H9 (cell line): ENCODE results near the gene RPL26. TPM values are rescaled to one million over a fixed set of nuclear protein-coding genes. Genes with fewer than 3 reads are reported as not detected.

ENCODE experiments used
- DNase-seq: peaks from one replicate; pipeline ENCODE4 v3.0.0-alpha.2; 2017
- H2AFZ ChIP-seq: one replicate; pipeline ENCODE4 v1.6.1; 2013; ENCODE audit warnings: mild to moderate bottlenecking, low read length, control low read depth, moderate library complexity
- H2AK5ac ChIP-seq: 2 replicates; pipeline ENCODE4 v1.6.1; 2013; ENCODE audit warnings: low read length, control low read depth, mixed read lengths; ENCODE audit not compliant: insufficient read length
- H2BK120ac ChIP-seq: one replicate; pipeline ENCODE4 v1.6.1; 2013; ENCODE audit warnings: low read depth, mild to moderate bottlenecking, low read length, control low read depth, inconsistent platforms; ENCODE audit not compliant: poor library complexity, severe bottlenecking
- H2BK12ac ChIP-seq: 2 replicates; pipeline ENCODE4 v1.6.1; 2013; ENCODE audit warnings: low read length, control low read depth, mixed read lengths, low read depth; ENCODE audit not compliant: insufficient read length
- H2BK15ac ChIP-seq: 2 replicates; pipeline ENCODE4 v1.6.1; 2013; ENCODE audit warnings: low read depth, low read length, control low read depth
- H2BK20ac ChIP-seq: one replicate; pipeline ENCODE4 v1.6.1; 2013; ENCODE audit warnings: low read depth, mild to moderate bottlenecking, low read length, control low read depth, inconsistent platforms; ENCODE audit not compliant: poor library complexity, severe bottlenecking
- H2BK5ac ChIP-seq: 2 replicates; pipeline ENCODE4 v1.6.1; 2013; ENCODE audit warnings: low read length, control low read depth, mixed read lengths; ENCODE audit not compliant: insufficient read length
- H3K14ac ChIP-seq: 2 replicates; pipeline ENCODE4 v1.6.1; 2013; ENCODE audit warnings: low read length, control low read depth; ENCODE audit not compliant: insufficient read depth
- H3K18ac ChIP-seq: 2 replicates; pipeline ENCODE4 v1.6.1; 2013; ENCODE audit warnings: low read depth, mild to moderate bottlenecking, mixed read lengths, low read length, control low read depth; ENCODE audit not compliant: insufficient read length
- H3K23ac ChIP-seq: 2 replicates; pipeline ENCODE4 v1.6.1; 2013; ENCODE audit warnings: low read length, control low read depth, mixed read lengths, low read depth; ENCODE audit not compliant: insufficient read length
- H3K23me2 ChIP-seq: 2 replicates; pipeline ENCODE4 v1.6.1; 2013; ENCODE audit warnings: low read depth, mild to moderate bottlenecking, mixed read lengths, low read length, control low read depth; ENCODE audit not compliant: insufficient read length, poor library complexity, severe bottlenecking
- H3K27ac ChIP-seq: 2 replicates; pipeline ENCODE4 v1.5.1; 2013; ENCODE audit warnings: low read length, control low read depth, mixed read lengths, low read depth; ENCODE audit not compliant: insufficient read length
- H3K27me3 ChIP-seq: 2 replicates; pipeline ENCODE4 v1.6.1; 2013; ENCODE audit warnings: low read length, control low read depth, inconsistent platforms; ENCODE audit not compliant: insufficient read depth
- H3K4ac ChIP-seq: 2 replicates; pipeline ENCODE4 v1.6.1; 2013; ENCODE audit warnings: low read depth, mild to moderate bottlenecking, control low read depth, inconsistent platforms, low read length, moderate library complexity
- H3K4me1 ChIP-seq: 2 replicates; pipeline ENCODE4 v1.6.1; 2013; ENCODE audit warnings: low read length, control low read depth, inconsistent platforms; ENCODE audit not compliant: insufficient read depth
- H3K4me2 ChIP-seq: 2 replicates; pipeline ENCODE4 v1.6.1; 2013; ENCODE audit warnings: low read length, control low read depth, mixed read lengths; ENCODE audit not compliant: insufficient read length, insufficient read depth
- H3K56ac ChIP-seq: 2 replicates; pipeline ENCODE4 v1.6.1; 2013; ENCODE audit warnings: low read depth, mild to moderate bottlenecking, mixed read lengths, low read length, control low read depth; ENCODE audit not compliant: insufficient read length
- H3K79me1 ChIP-seq: 2 replicates; pipeline ENCODE4 v1.6.1; 2013; ENCODE audit warnings: low read depth, mild to moderate bottlenecking, moderate library complexity, low read length, control low read depth, inconsistent platforms; ENCODE audit not compliant: insufficient read depth, poor library complexity, severe bottlenecking
- H3K79me2 ChIP-seq: 2 replicates; pipeline ENCODE4 v1.6.1; 2013; ENCODE audit warnings: low read length, control low read depth, inconsistent platforms; ENCODE audit not compliant: insufficient read depth
- H3K9ac ChIP-seq: 2 replicates; pipeline ENCODE4 v1.6.1; 2013; ENCODE audit warnings: low read length, control low read depth, mixed read lengths; ENCODE audit not compliant: insufficient read length; ENCODE audit errors: extremely low read depth
- H3K9me3 ChIP-seq: one replicate; pipeline ENCODE4 v1.6.1; 2013; ENCODE audit warnings: low read depth, low read length, inconsistent platforms; ENCODE audit not compliant: control insufficient read depth
- H3T11ph ChIP-seq: one replicate; pipeline ENCODE4 v1.6.1; 2013; ENCODE audit warnings: mild to moderate bottlenecking, low read length, control low read depth, inconsistent platforms
- H4K20me1 ChIP-seq: one replicate; pipeline ENCODE4 v1.6.1; 2013; ENCODE audit not compliant: control insufficient read depth, insufficient read length, insufficient read depth
- H4K5ac ChIP-seq: 2 replicates; pipeline ENCODE4 v1.6.1; 2013; ENCODE audit warnings: low read depth, mild to moderate bottlenecking, mixed read lengths, low read length, control low read depth; ENCODE audit not compliant: insufficient read length
- H4K8ac ChIP-seq: replicated peaks from 2 replicates; pipeline ENCODE4 v1.6.1; 2013; ENCODE audit warnings: low read length, control low read depth, mixed read lengths, low read depth; ENCODE audit not compliant: insufficient read length
- H4K91ac ChIP-seq: 2 replicates; pipeline ENCODE4 v1.6.1; 2013; ENCODE audit warnings: low read depth, mild to moderate bottlenecking, moderate library complexity, mixed read lengths, low read length, control low read depth; ENCODE audit not compliant: insufficient read length
- H3K27ac Mint-ChIP-seq, 3 experiments: 2 replicates in 2 of 3; 3 replicates in 1 of 3; pipeline ENCODE4 v1.8.0; 2020 to 2021; ENCODE audit warnings: mixed read lengths in 3 of 3, mild to moderate bottlenecking in 1 of 3, moderate library complexity in 1 of 3
- H3K27me3 Mint-ChIP-seq: 2 replicates; pipeline ENCODE4 v1.8.0; 2021; ENCODE audit warnings: low read depth, mild to moderate bottlenecking, moderate library complexity, mixed read lengths
- H3K36me3 Mint-ChIP-seq, 3 experiments: 2 replicates in 2 of 3; 3 replicates in 1 of 3; pipeline ENCODE4 v1.8.0; 2020 to 2021; ENCODE audit warnings: low read depth in 3 of 3, mixed read lengths in 3 of 3; ENCODE audit not compliant: insufficient read depth in 1 of 3
- H3K4me1 Mint-ChIP-seq, 2 experiments: 2 replicates each; pipeline ENCODE4 v1.8.0; 2020; ENCODE audit warnings: mixed read lengths in 2 of 2
- H3K4me3 Mint-ChIP-seq, 2 experiments: 2 replicates in 1 of 2; 3 replicates in 1 of 2; pipeline ENCODE4 v1.8.0; 2020 to 2021; ENCODE audit warnings: mild to moderate bottlenecking in 2 of 2, mixed read lengths in 2 of 2, moderate library complexity in 1 of 2
- H3K9me3 Mint-ChIP-seq, 2 experiments: 2 replicates in 1 of 2; 3 replicates in 1 of 2; pipeline ENCODE4 v1.8.0; 2020; ENCODE audit warnings: mild to moderate bottlenecking in 2 of 2, mixed read lengths in 2 of 2, moderate library complexity in 1 of 2
- CTCF ChIP-seq: fragments of 200-600 bp; sonication (generic); conservative IDR thresholded peaks from 3 replicates; pipeline ENCODE4 v1.8.0; 2021; ENCODE audit warnings: antibody characterized with exemption, mild to moderate bottlenecking
- WGBS: extraction: QIAGEN DNeasy Blood & Tissue Kit; methylation state at CpG from one replicate; pipeline ENCODE4 v1.1.7; 2013; ENCODE audit warnings: missing lambda C conversion rate, low lambda C conversion rate, mixed read lengths; ENCODE audit not compliant: insufficient read length; ENCODE audit errors: extremely low coverage; 5-methylcytosine and 5-hydroxymethylcytosine counted together
- total RNA-seq: library from RNA; stranded (reverse); gene quantifications from 2 replicates; pipeline ENCODE4 v1.2.1, GENCODE V29; 2021

RPL26 gene
- total RNA-seq, 1 experiment from 2014 or later, result 2,434 TPM

GRCh38 chr17:8372422-8372821 is 10.6 kb downstream of the RPL26 start:
- H3K27ac Mint-ChIP-seq, result no peak overlapping the region

More at GRCh38 chr17:8372422-8372821, 10.6 kb downstream of the RPL26 start:
- Histone ChIP-seq H3K4me2 (no peak overlapping the region), H3K9me3 (no peaks in the 10 kb centered on the region), H3K14ac (no peak overlapping the region), H4K8ac (no peak overlapping the region), H3K27ac (no peak overlapping the region), H2BK15ac (no peak overlapping the region), H4K20me1 (no peaks in the 10 kb centered on the region), H3K9ac (no peak overlapping the region), H3K18ac (no peak overlapping the region), H2BK120ac (no peak overlapping the region), H3K79me2 (no peaks in the 10 kb centered on the region), H2BK20ac (no peak overlapping the region), H2AFZ (no peak overlapping the region), H4K91ac (no peak overlapping the region), H3K23ac (no peak overlapping the region), H4K5ac (no peak overlapping the region), H2BK12ac (no peak overlapping the region), H3T11ph (no peak overlapping the region), H3K23me2 (peaks cover 8% of the 10 kb centered on the region), H2BK5ac (no peak overlapping the region), H3K56ac (no peak overlapping the region), H3K4ac (no peak overlapping the region), H3K27me3 (no peaks in the 10 kb centered on the region), H2AK5ac (no peak overlapping the region), H3K79me1 (no peaks in the 10 kb centered on the region), H3K4me1 (peaks cover 3% of the 10 kb centered on the region; the same call in 1 of the 2 replicates)
- Mint-ChIP-seq H3K4me3 (no peak overlapping the region; a peak in 1 of 5 replicates), H3K27me3 (no peaks in the 10 kb centered on the region), H3K4me1 (peaks cover 17% of the 10 kb centered on the region in 2 experiments), H3K9me3 (peaks cover 0 to 1% of the 10 kb centered on the region in 2 experiments; a peak in 1 of 5 replicates), H3K36me3 (peaks cover 7 to 59% (median 58%) of the 10 kb centered on the region in 3 experiments)
- no peak for TF ChIP-seq CTCF
- WGBS, result no CpG with 5 or more reads among the region's 7 CpGs
- DNase-seq, result no peak
